DOHH2 (cell line): ENCODE results near the gene FNDC3B.

ENCODE experiments used
- H3F3A ChIP-seq: fragments of 200-600 bp; sonication (generic), shearing (Covaris generic); 2 replicates; pipeline ENCODE4 v1.6.0; 2016; ENCODE audit warnings: antibody characterized with exemption, mild to moderate bottlenecking; ENCODE audit not compliant: control insufficient read depth, insufficient read depth
- H3K27ac ChIP-seq: fragments of 200-600 bp; sonication (generic); 2 replicates; pipeline ENCODE4 v1.5.1; 2014; ENCODE audit warnings: low read depth, mild to moderate bottlenecking, low read length, moderate library complexity
- H3K27me3 ChIP-seq: fragments of 200-600 bp; sonication (generic); 2 replicates; pipeline ENCODE4 v1.6.1; 2014; ENCODE audit warnings: mild to moderate bottlenecking, low read length, mixed read lengths; ENCODE audit not compliant: control insufficient read depth
- H3K36me3 ChIP-seq: fragments of 200-600 bp; sonication (generic); 2 replicates; pipeline ENCODE4 v1.6.1; 2014; ENCODE audit warnings: mild to moderate bottlenecking, low read length, moderate library complexity, mixed read lengths; ENCODE audit not compliant: control insufficient read depth
- H3K4me1 ChIP-seq: fragments of 200-600 bp; sonication (generic); 2 replicates; pipeline ENCODE4 v1.6.1; 2014; ENCODE audit warnings: mild to moderate bottlenecking, low read length, mixed read lengths; ENCODE audit not compliant: control insufficient read depth
- H3K4me2 ChIP-seq: fragments of 200-600 bp; sonication (generic); 2 replicates; pipeline ENCODE4 v1.6.0; 2014; ENCODE audit warnings: mild to moderate bottlenecking, low read length, moderate library complexity
- H3K4me3 ChIP-seq: fragments of 200-600 bp; sonication (generic); 2 replicates; pipeline ENCODE4 v1.5.1; 2014; ENCODE audit warnings: mild to moderate bottlenecking, low read length, mixed read lengths
- H3K79me2 ChIP-seq: fragments of 200-600 bp; sonication (generic); 2 replicates; pipeline ENCODE4 v1.6.1; 2014; ENCODE audit warnings: mild to moderate bottlenecking, low read length, mixed read lengths; ENCODE audit not compliant: control insufficient read depth
- H3K9me2 ChIP-seq: fragments of 200-600 bp; sonication (generic); replicated peaks from 2 replicates; pipeline ENCODE4 v1.6.1; 2014; ENCODE audit warnings: mild to moderate bottlenecking, low read length, mixed read lengths; ENCODE audit not compliant: control insufficient read depth
- H3K9me3 ChIP-seq: fragments of 200-600 bp; sonication (generic); 2 replicates; pipeline ENCODE4 v1.6.1; 2014; ENCODE audit warnings: antibody characterized with exemption, low read length, mixed read lengths; ENCODE audit not compliant: control insufficient read depth, insufficient read depth
- H4K20me1 ChIP-seq: fragments of 200-600 bp; sonication (generic); 2 replicates; pipeline ENCODE4 v1.6.0; 2014; ENCODE audit warnings: low read depth, mild to moderate bottlenecking, antibody characterized with exemption, low read length, moderate library complexity; ENCODE audit not compliant: control insufficient read depth, insufficient read depth
- CTCF ChIP-seq: fragments of 200-600 bp; sonication (generic); IDR thresholded peaks from one replicate; pipeline ENCODE4 v1.5.1; 2014; ENCODE audit warnings: antibody characterized with exemption, mild to moderate bottlenecking, low read depth, low read length; ENCODE audit not compliant: poor library complexity, severe bottlenecking
- EZH2phosphoT487 ChIP-seq: fragments of 200-600 bp; sonication (generic); IDR thresholded peaks from 2 replicates; pipeline ENCODE4 v1.6.1; 2017; ENCODE audit warnings: borderline replicate concordance, mild to moderate bottlenecking, antibody characterized with exemption, low read length, moderate library complexity, mixed read lengths

Gene FNDC3B

DNA sequence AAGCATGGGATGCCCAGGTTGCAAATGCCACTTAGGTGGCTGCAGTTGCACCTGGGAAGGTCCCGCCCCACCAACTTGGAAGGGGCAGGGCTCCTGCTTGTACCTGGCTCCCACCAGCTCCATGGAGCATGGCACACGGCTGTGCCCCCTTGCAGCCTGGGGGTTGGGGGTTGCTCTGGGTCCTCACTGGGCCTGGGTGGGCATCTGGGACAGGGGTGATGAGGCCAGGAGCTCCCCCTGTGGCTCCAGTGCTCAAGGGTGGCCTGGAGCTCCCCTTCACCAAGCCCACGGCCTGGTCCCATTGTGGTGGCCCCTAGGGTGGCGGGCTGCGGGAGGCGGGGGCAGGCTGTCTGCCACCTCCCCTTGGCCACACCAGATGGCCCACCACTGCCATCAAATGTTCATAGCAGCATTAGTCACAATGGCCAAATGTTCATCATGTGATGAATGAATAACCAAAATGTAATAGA is 372.1 kb downstream of the FNDC3B start:
- H3K9me2 ChIP-seq: no peaks in the 10 kb centered on the region
- H3K4me2 ChIP-seq: no peak overlapping the region
- no peaks in the 10 kb centered on the region for H3K9me3 ChIP-seq
- no peaks in the 10 kb centered on the region for H3K36me3 ChIP-seq
- H3K79me2 ChIP-seq: no peaks in the 10 kb centered on the region
- TF ChIP-seq EZH2phosphoT487 (no peak), CTCF (no peak)
- H4K20me1 ChIP-seq: no peaks in the 10 kb centered on the region
- H3K4me3 ChIP-seq: no peak overlapping the region
- H3F3A ChIP-seq: no peaks in the 10 kb centered on the region
- H3K27ac ChIP-seq: no peak overlapping the region
- H3K27me3 ChIP-seq: no peaks in the 10 kb centered on the region
- no peaks in the 10 kb centered on the region for H3K4me1 ChIP-seq

DNA sequence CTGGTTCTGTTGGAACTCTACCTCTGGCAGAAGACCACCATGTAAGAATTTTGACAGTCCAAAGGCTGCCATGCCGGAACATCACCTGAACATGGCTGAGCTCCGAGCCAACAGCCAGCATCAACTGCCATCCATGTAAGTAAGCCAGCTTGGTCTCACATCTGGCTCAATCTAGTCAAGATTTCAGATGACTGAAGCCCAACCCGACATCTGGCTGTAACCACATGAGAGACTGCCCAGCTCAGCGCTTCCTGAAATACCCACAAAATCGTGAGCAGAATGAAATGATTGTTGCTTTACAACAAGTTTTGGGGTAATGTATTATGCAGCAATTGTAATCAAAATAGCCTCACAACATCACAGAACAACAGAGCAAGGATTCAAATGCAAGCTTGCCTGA is 375.9 kb downstream of the FNDC3B start:
- TF ChIP-seq EZH2phosphoT487: no peak
- Histone ChIP-seq H4K20me1 (no peaks in the 10 kb centered on the region), H3K79me2 (no peaks in the 10 kb centered on the region), H3F3A (no peaks in the 10 kb centered on the region), H3K9me2 (no peaks in the 10 kb centered on the region), H3K36me3 (no peaks in the 10 kb centered on the region), H3K27me3 (no peaks in the 10 kb centered on the region), H3K4me1 (no peaks in the 10 kb centered on the region), H3K9me3 (no peaks in the 10 kb centered on the region), H3K4me2 (no peak overlapping the region), H3K4me3 (no peak overlapping the region), H3K27ac (no peak overlapping the region)

GRCh38 chr3:172437713-172438112 is 398.3 kb downstream of the FNDC3B start:
- Histone ChIP-seq H4K20me1 (no peaks in the 10 kb centered on the region), H3K4me1 (no peaks in the 10 kb centered on the region), H3K79me2 (no peaks in the 10 kb centered on the region), H3F3A (no peaks in the 10 kb centered on the region), H3K9me3 (no peaks in the 10 kb centered on the region; the same call in 1 of the 2 replicates), H3K36me3 (no peaks in the 10 kb centered on the region), H3K4me2 (no peak overlapping the region), H3K27me3 (no peaks in the 10 kb centered on the region), H3K9me2 (no peaks in the 10 kb centered on the region), H3K27ac (no peak overlapping the region), H3K4me3 (no peak overlapping the region)
- TF ChIP-seq CTCF (no peak), EZH2phosphoT487 (no peak)

GRCh38 chr3:172438186-172438585 is 398.8 kb downstream of the FNDC3B start:
- Histone ChIP-seq H3K27me3 (no peaks in the 10 kb centered on the region), H3K9me2 (no peaks in the 10 kb centered on the region), H3K36me3 (no peaks in the 10 kb centered on the region), H3F3A (no peaks in the 10 kb centered on the region), H3K4me3 (no peak overlapping the region), H4K20me1 (no peaks in the 10 kb centered on the region), H3K4me2 (no peak overlapping the region), H3K27ac (no peak overlapping the region), H3K9me3 (no peaks in the 10 kb centered on the region; the same call in 1 of the 2 replicates), H3K79me2 (no peaks in the 10 kb centered on the region), H3K4me1 (no peaks in the 10 kb centered on the region)
- TF ChIP-seq CTCF (no peak), EZH2phosphoT487 (no peak)
